MCF 10A (cell line): ENCODE results near the gene ST8SIA4. TPM values are rescaled to one million over a fixed set of nuclear protein-coding genes. Genes with fewer than 3 reads are reported as not detected.

Experiments
- Bru-seq: library from RNA; stranded (reverse); fragments of 400-500 nt; gene quantifications from one replicate; lab custom pipeline; 2021; lab: Mats Ljungman, UMichigan
- BruChase-seq, 2 experiments: library from RNA; stranded (reverse); fragments of 400-500 nt; gene quantifications; one replicate each; lab custom pipeline; 2021; lab: Mats Ljungman, UMichigan
- BruUV-seq: library from RNA; stranded (reverse); fragments of 400-500 nt; replicated peaks from 2 replicates; lab custom pipeline; 2021; lab: Mats Ljungman, UMichigan
- CTCF ChIA-PET: fragments of 300-600 bp; sonication (Branson Sonifier 250); formaldehyde crosslinking; extraction: SDS; loops from one replicate; lab custom pipeline; 2021; ENCODE audit warnings: antibody characterized with exemption, inconsistent platforms; lab: Yijun Ruan, JAX
- POLR2A ChIA-PET: fragments of 300-600, 350-650 bp; sonication (Branson Sonifier 250); formaldehyde crosslinking; extraction: SDS; loops from one replicate; lab custom pipeline; 2020; ENCODE audit warnings: antibody characterized with exemption, inconsistent platforms; lab: Yijun Ruan, JAX
- DNase-seq: peaks from one replicate; pipeline ENCODE4 v3.0.0-alpha.2; 2018; ENCODE audit not compliant: unreplicated experiment
- H3K27ac Mint-ChIP-seq: one replicate; pipeline ENCODE4 v1.8.0; 2022; ENCODE audit warnings: mild to moderate bottlenecking, low read depth, mixed read lengths; ENCODE audit not compliant: unreplicated experiment
- H3K27me3 Mint-ChIP-seq: one replicate; pipeline ENCODE4 v1.8.0; 2022; ENCODE audit warnings: mixed read lengths; ENCODE audit not compliant: insufficient read depth, unreplicated experiment
- H3K36me3 Mint-ChIP-seq: one replicate; pipeline ENCODE4 v1.8.0; 2022; ENCODE audit warnings: mild to moderate bottlenecking, moderate library complexity, mixed read lengths; ENCODE audit not compliant: insufficient read depth, unreplicated experiment
- H3K4me1 Mint-ChIP-seq: one replicate; pipeline ENCODE4 v1.8.0; 2022; ENCODE audit warnings: mixed read lengths; ENCODE audit not compliant: insufficient read depth, unreplicated experiment
- H3K4me3 Mint-ChIP-seq: one replicate; pipeline ENCODE4 v1.8.0; 2022; ENCODE audit warnings: mild to moderate bottlenecking, moderate library complexity, mixed read lengths; ENCODE audit not compliant: unreplicated experiment
- H3K9me3 Mint-ChIP-seq: one replicate; pipeline ENCODE4 v1.8.0; 2022; ENCODE audit warnings: mixed read lengths; ENCODE audit not compliant: unreplicated experiment
- CTCF ChIP-seq: fragments of 200-600 bp; IDR thresholded peaks from one replicate; pipeline ENCODE4 v1.8.0; 2022; ENCODE audit warnings: antibody characterized with exemption, mild to moderate bottlenecking; ENCODE audit not compliant: unreplicated experiment
- intact Hi-C: fragments of 100-400 bp; cut with micrococcal nuclease; formaldehyde crosslinking; loops from 2 replicates; pipeline ENCODE4 v1.14.1; 2022
- long read RNA-seq: library from polyadenylated mRNA; stranded (forward); transcript quantifications from one replicate; pipeline ENCODE4 v2.0.0, GENCODE V29; 2022
- total RNA-seq: library from RNA; stranded (reverse); gene quantifications from 2 replicates; pipeline ENCODE4 v1.2.3, GENCODE V29; 2022

ST8SIA4 gene
- total RNA-seq: 0.26 and 0.54 TPM in 2 replicates
- Bru-seq, nascent RNA: percentile 21 among the genes with signal in this experiment
- BruChase-seq, experiment 1, labeled RNA remaining after a 6-hour chase: percentile 15 among the genes with signal in this experiment
- percentile 16 among the genes with signal in this experiment for BruChase-seq, experiment 2, labeled RNA remaining after a 2-hour chase
- long read RNA-seq, full-length matches to known transcripts: 1 of 1 reads
- long read RNA-seq, partial matches to known transcripts: 0 of 1 reads
- long read RNA-seq, other reads (novel, unspliced or antisense): 0 of 1 reads

- Mint-ChIP-seq H3K4me3 (peak within 1 kb of the TSS; percentile 61), H3K36me3 (no peaks in the 10 kb centered on the region), H3K27me3 (no peaks in the 10 kb centered on the region), H3K9me3 (no peaks in the 10 kb centered on the region), H3K27ac (no peak within 1 kb of the TSS), H3K4me1 (peaks cover 16% of the 10 kb centered on the region)
- intact Hi-C loops: loop anchor here (5.0 to 10.0 kb wide), 2 partner anchors 61 to 128 kb away; no protein-coding TSS in a partner anchor
- ChIA-PET CTCF (interaction anchor here (0.6 to 1.4 kb wide), 5 partner anchors 11 to 1249 kb away, joined by 3 to 5 read pairs (median 4); no protein-coding TSS in a partner anchor), POLR2A (interaction anchor here (0.7 to 1.6 kb wide), 9 partner anchors 10 to 490 kb away, joined by 3 to 7 read pairs (median 3); partner anchors contain the start of gene FAM174A)
- no TSS peak for BruUV-seq
- peak; percentile 79 for DNase-seq
- TF ChIP-seq CTCF: no peak
Measured at GRCh38 chr5:100903039-100903887, at the start of gene ST8SIA4. Gene ST8SIA4 (minus strand): TSS chr5:100903282. CDS start chr5:100902955, 327 bp downstream.

- no peak overlapping the region for H3K27ac Mint-ChIP-seq
- BruUV-seq: no TSS peak
- no peak for TF ChIP-seq CTCF
- ChIA-PET POLR2A (no interaction called here), CTCF (no interaction called here)
- no peak overlapping the region for H3K4me3 Mint-ChIP-seq
- no peaks in the 10 kb centered on the region for H3K4me1 Mint-ChIP-seq
- no peaks in the 10 kb centered on the region for H3K36me3 Mint-ChIP-seq
- intact Hi-C loops: no loop called here
- DNase-seq: no peak
- no peaks in the 10 kb centered on the region for H3K27me3 Mint-ChIP-seq
- H3K9me3 Mint-ChIP-seq: no peaks in the 10 kb centered on the region
Measured at GRCh38 chr5:100950985-100951384, 47.9 kb upstream of the ST8SIA4 start.

- intact Hi-C loops: no loop called here
- H3K27ac Mint-ChIP-seq: no peak overlapping the region
- BruUV-seq: no TSS peak
- H3K27me3 Mint-ChIP-seq: no peaks in the 10 kb centered on the region
- TF ChIP-seq CTCF: no peak
- ChIA-PET POLR2A (no interaction called here), CTCF (no interaction called here)
- H3K36me3 Mint-ChIP-seq: no peaks in the 10 kb centered on the region
- H3K4me3 Mint-ChIP-seq: no peak overlapping the region
- no peak for DNase-seq
- H3K9me3 Mint-ChIP-seq: no peaks in the 10 kb centered on the region
- no peaks in the 10 kb centered on the region for H3K4me1 Mint-ChIP-seq
Measured at GRCh38 chr5:100913298-100913697, 10.2 kb upstream of the ST8SIA4 start.

- Mint-ChIP-seq H3K36me3 (no peaks in the 10 kb centered on the region), H3K9me3 (no peaks in the 10 kb centered on the region), H3K4me1 (no peaks in the 10 kb centered on the region), H3K4me3 (no peak overlapping the region), H3K27ac (no peak overlapping the region), H3K27me3 (no peaks in the 10 kb centered on the region)
- no peak for TF ChIP-seq CTCF
- POLR2A ChIA-PET: no interaction called here
- no TSS peak for BruUV-seq
- no peak for DNase-seq
- CTCF ChIA-PET: interaction anchor here (0.7 kb wide), 1 partner anchor 314 kb away, joined by 3 read pairs; no protein-coding TSS in a partner anchor
- intact Hi-C loops: loop anchor here (10.0 kb wide), 1 partner anchor 134 kb away; no protein-coding TSS in a partner anchor
Measured at GRCh38 chr5:100909034-100909433, 6.0 kb upstream of the ST8SIA4 start.
